ENCODE data around the gene TCIRG1. TPM values are rescaled to one million over a fixed set of nuclear protein-coding genes. Genes with fewer than 3 reads are reported as not detected.

TCIRG1 gene
- total and polyA plus RNA-seq, 2 experiments from 2014 or later = 77.4 to 125 TPM

DNA sequence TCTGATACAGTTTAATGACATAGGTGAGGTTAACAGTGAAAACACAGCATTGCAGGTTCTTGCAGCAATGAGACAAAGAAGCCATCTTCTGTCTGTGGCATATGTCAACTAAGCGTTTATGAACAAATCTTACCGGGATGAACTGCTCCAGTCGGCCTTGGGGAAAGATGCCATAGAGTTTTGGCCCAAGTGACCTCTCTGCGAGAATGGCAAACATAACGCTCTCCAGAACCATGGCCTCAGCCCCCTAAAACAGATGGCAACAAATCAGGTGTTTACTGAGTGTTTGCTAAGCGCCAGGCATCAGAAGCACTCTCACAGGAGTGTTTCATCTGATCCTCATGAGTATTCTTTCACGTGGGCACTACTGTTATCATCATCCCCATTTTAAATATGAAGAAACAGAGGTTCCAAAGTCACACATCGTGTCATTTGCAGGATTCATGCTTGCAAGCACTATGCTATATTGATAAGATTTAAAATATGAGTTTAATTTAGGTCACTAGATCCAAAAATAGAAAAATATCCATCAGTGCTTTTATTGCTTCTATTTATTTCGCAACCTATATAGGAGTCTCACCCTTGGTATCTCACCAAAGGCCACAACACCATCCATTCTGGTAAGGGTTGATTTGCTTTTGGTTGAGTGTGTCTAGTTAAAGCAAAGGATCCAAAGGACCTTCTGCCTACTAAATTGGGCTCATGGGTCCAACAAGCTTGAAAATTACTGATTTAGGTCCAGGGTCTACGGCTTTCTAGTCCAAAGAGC, 35.9 kb downstream of the TCIRG1 start:
- Histone ChIP-seq H4K20me1 (ENCODE audit: insufficient read depth, poor library complexity, severe bottlenecking) (peaks cover 33% of the 10 kb centered on the region), H3K79me2 (peaks cover 71% of the 10 kb centered on the region), H3K4me3 (no peak overlapping the region), H3K9me2 (replicated peaks; ENCODE audit: insufficient read depth) (no peaks in the 10 kb centered on the region), H3K27ac (no peak overlapping the region), H3K4me2 (no peak overlapping the region), H3K27me3 (no peaks in the 10 kb centered on the region), H3K36me3 (replicated peaks; ENCODE audit: insufficient read depth, low read depth) (peaks cover 7% of the 10 kb centered on the region), H3K9me3 (ENCODE audit: low read depth) (no peaks in the 10 kb centered on the region), H3K4me1 (ENCODE audit: insufficient read depth) (no peaks in the 10 kb centered on the region), H2AFZ (no peak overlapping the region)
- 85% methylated on average over 10 of the region's 10 CpGs for WGBS (ENCODE audit: low lambda C conversion rate, missing lambda C conversion rate)
- TF ChIP-seq EZH2phosphoT487 (IDR thresholded peaks at IDR 0.05; ENCODE audit: low read depth, severe bottlenecking, unreplicated experiment) = no peak
- TF ChIP-seq, protein P1, sequence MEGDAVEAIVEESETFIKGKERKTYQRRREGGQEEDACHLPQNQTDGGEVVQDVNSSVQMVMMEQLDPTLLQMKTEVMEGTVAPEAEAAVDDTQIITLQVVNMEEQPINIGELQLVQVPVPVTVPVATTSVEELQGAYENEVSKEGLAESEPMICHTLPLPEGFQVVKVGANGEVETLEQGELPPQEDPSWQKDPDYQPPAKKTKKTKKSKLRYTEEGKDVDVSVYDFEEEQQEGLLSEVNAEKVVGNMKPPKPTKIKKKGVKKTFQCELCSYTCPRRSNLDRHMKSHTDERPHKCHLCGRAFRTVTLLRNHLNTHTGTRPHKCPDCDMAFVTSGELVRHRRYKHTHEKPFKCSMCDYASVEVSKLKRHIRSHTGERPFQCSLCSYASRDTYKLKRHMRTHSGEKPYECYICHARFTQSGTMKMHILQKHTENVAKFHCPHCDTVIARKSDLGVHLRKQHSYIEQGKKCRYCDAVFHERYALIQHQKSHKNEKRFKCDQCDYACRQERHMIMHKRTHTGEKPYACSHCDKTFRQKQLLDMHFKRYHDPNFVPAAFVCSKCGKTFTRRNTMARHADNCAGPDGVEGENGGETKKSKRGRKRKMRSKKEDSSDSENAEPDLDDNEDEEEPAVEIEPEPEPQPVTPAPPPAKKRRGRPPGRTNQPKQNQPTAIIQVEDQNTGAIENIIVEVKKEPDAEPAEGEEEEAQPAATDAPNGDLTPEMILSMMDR (IDR thresholded peaks at IDR 0.05; ENCODE audit: poor library complexity) = no peak
- TF ChIP-seq EZH2 (IDR thresholded peaks at IDR 0.05; ENCODE audit: borderline replicate concordance) = no peak
- no peak for DNase-seq (ENCODE audit: low spot score)

- Histone ChIP-seq H4K20me1 (ENCODE audit: insufficient read depth, poor library complexity, severe bottlenecking) (peaks cover 36% of the 10 kb centered on the region), H3K9me2 (replicated peaks; ENCODE audit: insufficient read depth) (no peaks in the 10 kb centered on the region), H3K4me2 (no peak overlapping the region), H3K4me3 (no peak overlapping the region), H3K4me1 (ENCODE audit: insufficient read depth) (no peaks in the 10 kb centered on the region), H2AFZ (no peak overlapping the region), H3K36me3 (replicated peaks; ENCODE audit: insufficient read depth, low read depth) (no peaks in the 10 kb centered on the region), H3K27ac (no peak overlapping the region), H3K79me2 (peaks cover 88% of the 10 kb centered on the region), H3K9me3 (ENCODE audit: low read depth) (no peaks in the 10 kb centered on the region), H3K27me3 (no peaks in the 10 kb centered on the region)
- DNase-seq (ENCODE audit: low spot score) = no peak
- TF ChIP-seq, protein P1 (IDR thresholded peaks at IDR 0.05; ENCODE audit: poor library complexity) = peak; percentile 24
- TF ChIP-seq EZH2phosphoT487 (IDR thresholded peaks at IDR 0.05; ENCODE audit: low read depth, severe bottlenecking, unreplicated experiment) = no peak
- TF ChIP-seq EZH2 (IDR thresholded peaks at IDR 0.05; ENCODE audit: borderline replicate concordance) = no peak
- 83% methylated on average over 11 of the region's 11 CpGs for WGBS (ENCODE audit: low lambda C conversion rate, missing lambda C conversion rate)
Observed at GRCh38 chr11:68076371-68077042, 37.7 kb downstream of the TCIRG1 start.

GRCh38 chr11:68077617-68078582, 39.1 kb downstream of the TCIRG1 start:
- WGBS (ENCODE audit: low lambda C conversion rate, missing lambda C conversion rate) = 84% methylated on average over 8 of the region's 8 CpGs

More at GRCh38 chr11:68077617-68078582, 39.1 kb downstream of the TCIRG1 start:
- H3K27me3 ChIP-seq = no peaks in the 10 kb centered on the region
- peaks cover 45% of the 10 kb centered on the region for H4K20me1 ChIP-seq (ENCODE audit: insufficient read depth, poor library complexity, severe bottlenecking)
- H3K36me3 ChIP-seq (replicated peaks; ENCODE audit: insufficient read depth, low read depth) = no peaks in the 10 kb centered on the region
- no peak overlapping the region for H2AFZ ChIP-seq
- no peaks in the 10 kb centered on the region for H3K9me3 ChIP-seq (ENCODE audit: low read depth)
- H3K4me1 ChIP-seq (ENCODE audit: insufficient read depth) = peaks cover 11% of the 10 kb centered on the region
- H3K79me2 ChIP-seq = peaks cover 96% of the 10 kb centered on the region
- H3K9me2 ChIP-seq (replicated peaks; ENCODE audit: insufficient read depth) = no peaks in the 10 kb centered on the region
- H3K4me2 ChIP-seq = no peak overlapping the region
- TF ChIP-seq EZH2 (IDR thresholded peaks at IDR 0.05; ENCODE audit: borderline replicate concordance) (no peak), EZH2phosphoT487 (IDR thresholded peaks at IDR 0.05; ENCODE audit: low read depth, severe bottlenecking, unreplicated experiment) (no peak)
- TF ChIP-seq, protein P1 (IDR thresholded peaks at IDR 0.05; ENCODE audit: poor library complexity) = no peak
- H3K4me3 ChIP-seq = no peak overlapping the region
- no peak for DNase-seq (ENCODE audit: low spot score)
- H3K27ac ChIP-seq = no peak overlapping the region

Data from hepatocyte (in vitro differentiated cells).